SU-DHL-6 (cell line): ENCODE data around the gene PLCB1.

ENCODE experiments used
- H2AFZ ChIP-seq: fragments of 200-600 bp; sonication (generic); 2 replicates; pipeline ENCODE4 v1.6.1; 2014; ENCODE audit warnings: low read depth, mild to moderate bottlenecking, moderate library complexity, mixed read lengths, antibody characterized with exemption, low read length; ENCODE audit not compliant: severe bottlenecking
- H3F3A ChIP-seq: fragments of 200-600 bp; shearing (Covaris generic); 2 replicates; pipeline ENCODE4 v1.6.0; 2016; ENCODE audit warnings: antibody characterized with exemption, mild to moderate bottlenecking; ENCODE audit not compliant: insufficient read depth
- H3K27ac ChIP-seq: fragments of 200-600 bp; sonication (generic); 2 replicates; pipeline ENCODE4 v1.5.1; 2016; ENCODE audit warnings: low read depth, mild to moderate bottlenecking, low read length, moderate library complexity, mixed read lengths
- H3K27me3 ChIP-seq: fragments of 200-600 bp; sonication (generic), shearing (Covaris generic); 2 replicates; pipeline ENCODE4 v1.6.0; 2014; ENCODE audit warnings: mild to moderate bottlenecking, low read length
- H3K36me3 ChIP-seq: fragments of 200-600 bp; sonication (generic); 2 replicates; pipeline ENCODE4 v1.6.1; 2014; ENCODE audit warnings: mild to moderate bottlenecking, low read length, mixed read lengths
- H3K4me2 ChIP-seq: fragments of 300-600, 200-600 bp; shearing (Covaris generic), sonication (generic); 2 replicates; pipeline ENCODE4 v1.6.0; 2014; ENCODE audit warnings: low read length, low read depth, mild to moderate bottlenecking; ENCODE audit not compliant: poor library complexity, severe bottlenecking
- H3K4me3 ChIP-seq: fragments of 200-600 bp; sonication (generic); 2 replicates; pipeline ENCODE4 v1.5.1; 2014; ENCODE audit warnings: antibody characterized with exemption, low read length, mild to moderate bottlenecking, mixed read lengths; ENCODE audit not compliant: insufficient read depth, poor library complexity, severe bottlenecking
- H3K79me2 ChIP-seq: fragments of 200-600 bp; sonication (generic); 2 replicates; pipeline ENCODE4 v1.6.1; 2014; ENCODE audit warnings: mild to moderate bottlenecking, low read length, moderate library complexity; ENCODE audit not compliant: insufficient read depth
- H3K9ac ChIP-seq: fragments of 200-600 bp; sonication (generic); 2 replicates; pipeline ENCODE4 v1.7.0; 2014; ENCODE audit warnings: mild to moderate bottlenecking, low read length
- H3K9me2 ChIP-seq: fragments of 200-600 bp; sonication (generic); replicated peaks from 2 replicates; pipeline ENCODE4 v1.6.1; 2014; ENCODE audit warnings: low read length; ENCODE audit not compliant: insufficient read depth
- H3K9me3 ChIP-seq: fragments of 200-600 bp; sonication (generic); 2 replicates; pipeline ENCODE4 v1.6.1; 2014; ENCODE audit warnings: low read length, mixed read lengths; ENCODE audit not compliant: insufficient read depth
- H4K20me1 ChIP-seq: fragments of 200-600 bp; sonication (generic); 2 replicates; pipeline ENCODE4 v1.6.1; 2014; ENCODE audit warnings: low read depth, mild to moderate bottlenecking, antibody characterized with exemption, low read length, moderate library complexity, mixed read lengths
- CTCF ChIP-seq: fragments of 200-600 bp; sonication (generic); IDR thresholded peaks from one replicate; pipeline ENCODE4 v1.5.1; 2017; ENCODE audit warnings: antibody characterized with exemption, mild to moderate bottlenecking, low read length, moderate library complexity; ENCODE audit not compliant: insufficient read depth, poor library complexity, severe bottlenecking
- EZH2phosphoT487 ChIP-seq: fragments of 200-600 bp; sonication (generic), shearing (Covaris generic); conservative IDR thresholded peaks from 2 replicates; pipeline ENCODE4 v1.6.1; 2018; ENCODE audit warnings: mild to moderate bottlenecking, antibody characterized with exemption, low read length, moderate library complexity, mixed read lengths

PLCB1 gene

DNA sequence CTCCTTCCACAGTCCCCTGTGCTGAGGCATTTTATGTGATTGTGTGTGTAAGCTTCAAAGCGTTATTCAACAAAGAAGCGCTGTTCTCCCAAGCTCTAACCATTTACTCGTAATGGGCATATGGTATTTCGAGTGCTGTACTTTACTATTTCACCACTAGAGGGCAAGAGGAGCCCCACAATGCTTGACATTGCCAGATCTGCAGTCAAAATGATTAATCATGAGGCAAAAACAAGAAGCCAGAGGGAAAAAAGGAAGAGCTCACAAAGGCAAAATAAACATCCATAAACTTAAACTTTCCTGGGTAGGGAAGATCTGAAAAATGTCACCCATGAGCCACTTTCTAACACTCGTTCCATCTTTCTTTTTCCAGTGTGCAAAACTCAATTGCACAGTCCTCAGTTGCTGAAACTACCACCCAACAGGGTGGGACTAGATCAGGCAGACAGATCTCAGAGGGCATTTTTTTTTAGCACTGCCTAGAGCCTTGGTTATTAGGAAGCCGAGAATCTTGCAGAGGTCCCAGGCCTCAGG lies 721.8 kb downstream of the PLCB1 start:
- H3K9me3 ChIP-seq: no peaks in the 10 kb centered on the region
- H3K9ac ChIP-seq: no peak overlapping the region
- no peaks in the 10 kb centered on the region for H3K9me2 ChIP-seq
- H3K4me3 ChIP-seq: no peak overlapping the region
- no peaks in the 10 kb centered on the region for H4K20me1 ChIP-seq
- peak; percentile 55 for TF ChIP-seq CTCF
- no peak for TF ChIP-seq EZH2phosphoT487
- H2AFZ ChIP-seq: no peak overlapping the region
- H3K79me2 ChIP-seq: no peaks in the 10 kb centered on the region
- H3K27ac ChIP-seq: no peak overlapping the region
- no peaks in the 10 kb centered on the region for H3F3A ChIP-seq
- H3K36me3 ChIP-seq: no peaks in the 10 kb centered on the region
- H3K27me3 ChIP-seq: no peaks in the 10 kb centered on the region
- no peak overlapping the region for H3K4me2 ChIP-seq

- Histone ChIP-seq H3K4me3 (no peak overlapping the region), H3F3A (no peaks in the 10 kb centered on the region), H3K9me2 (no peaks in the 10 kb centered on the region), H3K36me3 (no peaks in the 10 kb centered on the region), H3K27me3 (no peaks in the 10 kb centered on the region), H4K20me1 (no peaks in the 10 kb centered on the region), H3K4me2 (no peak overlapping the region), H2AFZ (no peak overlapping the region), H3K79me2 (no peaks in the 10 kb centered on the region), H3K9me3 (no peaks in the 10 kb centered on the region), H3K27ac (no peak overlapping the region), H3K9ac (no peak overlapping the region)
- TF ChIP-seq CTCF: no peak
- TF ChIP-seq EZH2phosphoT487: no peak
Observed at GRCh38 chr20:8854571-8854970, 722.5 kb downstream of the PLCB1 start.

- Histone ChIP-seq H3K4me2 (no peak overlapping the region), H2AFZ (no peak overlapping the region), H3F3A (no peaks in the 10 kb centered on the region), H3K27ac (no peak overlapping the region), H3K27me3 (no peaks in the 10 kb centered on the region), H3K9ac (no peak overlapping the region), H3K9me2 (no peaks in the 10 kb centered on the region), H3K36me3 (no peaks in the 10 kb centered on the region), H3K79me2 (no peaks in the 10 kb centered on the region), H3K9me3 (no peaks in the 10 kb centered on the region), H3K4me3 (no peak overlapping the region), H4K20me1 (no peaks in the 10 kb centered on the region)
- TF ChIP-seq CTCF (no peak), EZH2phosphoT487 (no peak)
Observed at GRCh38 chr20:8855315-8855714, 723.2 kb downstream of the PLCB1 start.
